ENCODE data around the gene ZNF823. TPM values are rescaled to one million over a fixed set of nuclear protein-coding genes. Genes with fewer than 3 reads are reported as not detected.

ZNF823 gene
- total RNA-seq, 2 donors from 2014 or later, result 4.7 to 11.9 TPM

DNA sequence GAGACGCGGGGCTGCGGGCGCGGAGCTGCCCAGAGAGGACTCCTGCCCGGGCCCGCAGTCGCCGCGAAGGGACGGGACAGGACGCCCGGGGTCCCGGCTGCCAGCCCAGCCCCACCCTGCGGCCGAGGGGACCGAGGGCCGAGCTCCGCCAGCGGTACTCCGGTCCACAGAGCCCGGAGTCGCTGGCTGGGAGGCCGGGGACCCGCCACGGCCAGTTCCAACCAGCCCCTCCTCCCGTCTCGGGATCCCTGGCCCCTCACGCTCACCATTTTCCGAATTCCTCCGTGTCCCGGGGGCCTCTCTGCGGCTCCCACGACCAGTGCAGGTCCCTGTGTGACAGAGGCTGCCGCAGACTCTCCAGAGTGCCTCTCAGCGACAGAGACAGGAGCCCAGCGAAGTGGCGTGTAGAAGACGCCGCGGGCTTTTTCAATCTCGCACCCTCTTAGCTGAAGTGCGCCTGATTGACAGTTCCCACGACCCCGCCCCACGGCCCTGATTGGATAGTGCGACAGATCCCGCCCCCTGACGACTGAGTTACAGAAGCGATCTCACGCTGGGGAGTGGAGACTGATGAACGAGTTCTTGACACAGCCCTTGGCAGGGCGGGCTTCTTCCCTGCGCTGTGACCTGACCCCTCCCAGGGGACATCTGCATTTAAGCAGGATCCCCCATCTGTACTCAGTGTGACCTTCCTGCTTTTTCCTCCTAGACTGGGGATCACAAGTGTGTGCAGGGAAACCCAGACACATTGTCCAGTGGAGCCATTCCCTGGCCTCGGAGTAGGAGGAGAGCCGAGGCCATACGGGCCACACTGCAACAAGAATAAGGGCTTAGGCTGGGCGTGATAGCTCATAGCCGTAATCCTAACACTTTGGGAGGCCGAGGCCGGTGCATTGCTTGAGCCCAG lies 44.0 kb downstream of the ZNF823 start:
- H3K36me3 ChIP-seq (replicated peaks in 1 of 2; ENCODE audit: insufficient read depth in 1 of 2, low read depth in 2 of 2), result no peaks in the 10 kb centered on the region
- WGBS, 2 donors, result 4 to 5% methylated on average over 31 to 60 of the region's 61 CpGs
- no peaks in the 10 kb centered on the region for H3K9me3 ChIP-seq
- intact Hi-C loops (cut with DNase I), result no loop called here
- no peaks in the 10 kb centered on the region for H3K27me3 ChIP-seq
- peaks cover 16% of the 10 kb centered on the region for H3K4me1 ChIP-seq
- TF ChIP-seq POLR2A (IDR thresholded peaks at IDR 0.05), result peak in 2 of 3 donors; percentile 39 to 40
- TF ChIP-seq, protein P1, sequence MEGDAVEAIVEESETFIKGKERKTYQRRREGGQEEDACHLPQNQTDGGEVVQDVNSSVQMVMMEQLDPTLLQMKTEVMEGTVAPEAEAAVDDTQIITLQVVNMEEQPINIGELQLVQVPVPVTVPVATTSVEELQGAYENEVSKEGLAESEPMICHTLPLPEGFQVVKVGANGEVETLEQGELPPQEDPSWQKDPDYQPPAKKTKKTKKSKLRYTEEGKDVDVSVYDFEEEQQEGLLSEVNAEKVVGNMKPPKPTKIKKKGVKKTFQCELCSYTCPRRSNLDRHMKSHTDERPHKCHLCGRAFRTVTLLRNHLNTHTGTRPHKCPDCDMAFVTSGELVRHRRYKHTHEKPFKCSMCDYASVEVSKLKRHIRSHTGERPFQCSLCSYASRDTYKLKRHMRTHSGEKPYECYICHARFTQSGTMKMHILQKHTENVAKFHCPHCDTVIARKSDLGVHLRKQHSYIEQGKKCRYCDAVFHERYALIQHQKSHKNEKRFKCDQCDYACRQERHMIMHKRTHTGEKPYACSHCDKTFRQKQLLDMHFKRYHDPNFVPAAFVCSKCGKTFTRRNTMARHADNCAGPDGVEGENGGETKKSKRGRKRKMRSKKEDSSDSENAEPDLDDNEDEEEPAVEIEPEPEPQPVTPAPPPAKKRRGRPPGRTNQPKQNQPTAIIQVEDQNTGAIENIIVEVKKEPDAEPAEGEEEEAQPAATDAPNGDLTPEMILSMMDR (IDR thresholded peaks at IDR 0.05), result no peak
- H3K4me3 ChIP-seq, result peak overlapping the region; percentile 36 to 45
- H3K27ac ChIP-seq, result peak overlapping the region in 3 of 4 donors; percentile 43 to 72 (median 60)
- peak; percentile 93 to 97 (median 96) for DNase-seq
- peak; percentile 98 for ATAC-seq

DNA sequence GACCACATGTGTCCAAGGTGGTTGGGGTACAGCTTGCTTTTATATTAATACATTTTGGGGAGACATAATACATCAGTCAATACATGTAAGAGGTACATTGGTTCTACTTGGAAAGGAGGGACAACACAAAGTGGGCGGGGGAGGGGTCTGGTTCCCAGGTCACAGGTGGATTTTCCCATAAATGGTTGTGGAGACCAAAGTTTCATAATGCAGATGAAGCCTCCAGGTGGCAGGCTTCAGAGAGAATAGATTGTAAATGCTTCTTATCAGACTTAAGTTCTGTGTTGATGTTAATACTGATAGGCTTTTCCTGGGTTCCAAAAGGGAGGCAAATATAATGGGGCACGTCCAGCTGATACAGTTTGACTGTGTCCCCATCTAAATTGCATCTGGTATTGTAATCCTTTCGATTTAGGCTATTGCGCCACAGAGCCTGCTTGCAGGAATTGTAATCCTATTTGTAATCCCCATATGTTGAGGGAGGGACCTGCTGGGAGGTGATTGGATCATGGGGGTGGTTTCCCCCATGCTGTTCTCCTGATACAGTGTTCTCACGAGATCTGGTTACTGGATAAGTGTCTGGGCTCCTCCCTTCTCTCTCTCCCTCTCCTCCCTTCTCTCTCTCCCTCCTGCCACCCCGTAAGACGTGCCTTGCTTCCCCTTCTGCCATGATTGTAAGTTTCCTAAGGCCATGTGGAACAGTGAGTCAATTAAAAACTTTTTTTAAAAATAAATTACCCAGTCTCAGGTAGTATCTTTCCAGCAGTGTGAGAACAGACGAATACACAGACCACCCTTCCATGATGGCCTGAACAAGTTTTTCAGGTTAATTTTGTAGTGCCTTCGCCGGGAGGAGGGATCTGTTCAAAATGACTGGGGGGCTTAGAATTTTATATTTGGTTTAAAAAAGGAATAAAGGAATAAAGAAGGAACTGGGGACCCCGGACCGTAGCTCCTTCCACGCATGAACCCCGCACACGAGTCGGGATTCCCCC lies 44.9 kb downstream of the ZNF823 start:
- ATAC-seq, result peak; percentile 15
- intact Hi-C loops (cut with DNase I), result no loop called here

DNA sequence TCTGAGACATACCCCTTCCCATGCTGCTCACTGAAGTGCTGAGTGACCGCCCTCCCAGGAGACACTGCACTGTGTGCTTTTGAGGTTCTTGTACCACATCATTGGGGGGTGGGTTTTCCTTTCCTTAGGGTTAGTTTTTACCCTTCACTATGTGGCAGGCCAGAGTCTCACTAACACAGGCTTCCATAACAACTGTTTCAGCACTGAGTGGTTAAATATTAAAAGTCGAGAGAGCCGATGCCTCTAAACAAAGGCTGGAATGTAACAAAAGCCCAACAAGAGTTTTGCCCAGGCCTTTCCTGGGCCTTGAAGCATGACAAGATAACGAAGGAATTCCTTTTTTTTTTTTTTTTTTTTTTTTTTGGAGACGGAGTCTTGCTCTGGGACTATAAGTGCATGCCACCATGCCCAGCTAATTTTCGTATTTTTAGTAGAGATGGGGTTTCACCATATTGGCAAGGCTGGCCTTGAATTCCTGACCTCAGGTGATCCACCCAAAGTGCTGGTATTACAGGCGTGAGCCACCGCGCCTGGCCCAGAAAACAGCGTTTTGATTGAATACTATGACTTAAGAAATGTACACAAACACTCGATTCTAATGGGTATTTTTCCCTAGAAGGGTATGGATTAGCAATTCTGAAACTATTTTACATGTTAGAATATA lies 46.5 kb downstream of the ZNF823 start:
- 57 to 60% methylated on average over 11 of the region's 11 CpGs for WGBS, 2 donors
- TF ChIP-seq POLR2A (IDR thresholded peaks at IDR 0.05), result no peak
- TF ChIP-seq, protein P1 (IDR thresholded peaks at IDR 0.05), result no peak
- H3K36me3 ChIP-seq (replicated peaks in 1 of 2; ENCODE audit: insufficient read depth in 1 of 2, low read depth in 2 of 2), result no peaks in the 10 kb centered on the region
- DNase-seq (no peak), ATAC-seq (no peak)
- no peaks in the 10 kb centered on the region for H3K9me3 ChIP-seq
- intact Hi-C loops (cut with DNase I), result no loop called here
- H3K27ac ChIP-seq, result no peak overlapping the region
- peaks cover 16% of the 10 kb centered on the region for H3K4me1 ChIP-seq
- H3K27me3 ChIP-seq, result no peaks in the 10 kb centered on the region
- no peak overlapping the region for H3K4me3 ChIP-seq

More for the DNA sequence above, 44.9 kb downstream of the ZNF823 start:
- H3K27ac ChIP-seq, result peak overlapping the region in 2 of 4 donors; percentile 60 to 72
- H3K4me1 ChIP-seq, result peaks cover 16% of the 10 kb centered on the region
- TF ChIP-seq POLR2A (IDR thresholded peaks at IDR 0.05), result no peak
- TF ChIP-seq, protein P1 (IDR thresholded peaks at IDR 0.05), result peak in 1 of 7 experiments; percentile 3
- peak overlapping the region in 1 of 2 donors; percentile 45 for H3K4me3 ChIP-seq
- 21 to 25% methylated on average over 16 of the region's 16 CpGs for WGBS, 2 donors
- no peaks in the 10 kb centered on the region for H3K27me3 ChIP-seq
- no peaks in the 10 kb centered on the region for H3K36me3 ChIP-seq (replicated peaks in 1 of 2; ENCODE audit: insufficient read depth in 1 of 2, low read depth in 2 of 2)
- no peaks in the 10 kb centered on the region for H3K9me3 ChIP-seq
- DNase-seq, result peak in 2 of 4 donors; percentile 15 to 47
